HG02588 (cell line): ENCODE measurements around the gene CAMTA1.

Experiments used
- ATAC-seq: cut with Tn5 transposase; IDR thresholded peaks from one replicate; pipeline ENCODE4 v1.9.1; 2021; ENCODE audit warnings: mild to moderate bottlenecking, moderate library complexity; ENCODE audit not compliant: unreplicated experiment

The CAMTA1 gene

GRCh38 chr1:6923955-6924881, 139.0 kb downstream of the CAMTA1 start:
- ATAC-seq: no peak

GRCh38 chr1:6924891-6925290, 139.6 kb downstream of the CAMTA1 start:
- no peak for ATAC-seq

- ATAC-seq: no peak
Observed at GRCh38 chr1:6927626-6928025, 142.4 kb downstream of the CAMTA1 start.

- ATAC-seq: no peak
Observed at GRCh38 chr1:6928106-6928885, 143.0 kb downstream of the CAMTA1 start.

- no peak for ATAC-seq
Observed at GRCh38 chr1:6930732-6931300, 145.6 kb downstream of the CAMTA1 start.

GRCh38 chr1:6935361-6935883, 150.2 kb downstream of the CAMTA1 start:
- no peak for ATAC-seq

- no peak for ATAC-seq
Observed at GRCh38 chr1:6935911-6936690, 150.8 kb downstream of the CAMTA1 start.

- ATAC-seq: no peak
Observed at GRCh38 chr1:6937048-6937447, 151.8 kb downstream of the CAMTA1 start.

- ATAC-seq: no peak
Observed at GRCh38 chr1:6939363-6939762, 154.1 kb downstream of the CAMTA1 start.

- ATAC-seq: no peak
Observed at GRCh38 chr1:6941786-6942185, 156.5 kb downstream of the CAMTA1 start.

GRCh38 chr1:6942990-6943389, 157.7 kb downstream of the CAMTA1 start:
- ATAC-seq: no peak

- ATAC-seq: no peak
Observed at GRCh38 chr1:6944434-6944833, 159.2 kb downstream of the CAMTA1 start.

- ATAC-seq: no peak
Observed at GRCh38 chr1:6947952-6948351, 162.7 kb downstream of the CAMTA1 start.

- ATAC-seq: no peak
Observed at GRCh38 chr1:6948416-6948815, 163.2 kb downstream of the CAMTA1 start.

- ATAC-seq: no peak
Observed at GRCh38 chr1:6948861-6949260, 163.6 kb downstream of the CAMTA1 start.

- no peak for ATAC-seq
Observed at GRCh38 chr1:6950001-6950765, 164.9 kb downstream of the CAMTA1 start.

- no peak for ATAC-seq
Observed at GRCh38 chr1:6951536-6951935, 166.3 kb downstream of the CAMTA1 start.

- ATAC-seq: no peak
Observed at GRCh38 chr1:6953216-6953615, 168.0 kb downstream of the CAMTA1 start.

- ATAC-seq: no peak
Observed at GRCh38 chr1:6953907-6954364, 168.7 kb downstream of the CAMTA1 start.

- no peak for ATAC-seq
Observed at GRCh38 chr1:6954591-6954990, 169.3 kb downstream of the CAMTA1 start.
